ENCODE results near the gene PVRIG.
A peak's percentile ranks its signal among the peaks of the same experiment; 100 is the strongest.
"Not testable (repeated sequence)": the region's sequence is repeated elsewhere in the genome, so short reads cannot be mapped to it uniquely, and the experiment has no call there.

The PVRIG gene

DNA sequence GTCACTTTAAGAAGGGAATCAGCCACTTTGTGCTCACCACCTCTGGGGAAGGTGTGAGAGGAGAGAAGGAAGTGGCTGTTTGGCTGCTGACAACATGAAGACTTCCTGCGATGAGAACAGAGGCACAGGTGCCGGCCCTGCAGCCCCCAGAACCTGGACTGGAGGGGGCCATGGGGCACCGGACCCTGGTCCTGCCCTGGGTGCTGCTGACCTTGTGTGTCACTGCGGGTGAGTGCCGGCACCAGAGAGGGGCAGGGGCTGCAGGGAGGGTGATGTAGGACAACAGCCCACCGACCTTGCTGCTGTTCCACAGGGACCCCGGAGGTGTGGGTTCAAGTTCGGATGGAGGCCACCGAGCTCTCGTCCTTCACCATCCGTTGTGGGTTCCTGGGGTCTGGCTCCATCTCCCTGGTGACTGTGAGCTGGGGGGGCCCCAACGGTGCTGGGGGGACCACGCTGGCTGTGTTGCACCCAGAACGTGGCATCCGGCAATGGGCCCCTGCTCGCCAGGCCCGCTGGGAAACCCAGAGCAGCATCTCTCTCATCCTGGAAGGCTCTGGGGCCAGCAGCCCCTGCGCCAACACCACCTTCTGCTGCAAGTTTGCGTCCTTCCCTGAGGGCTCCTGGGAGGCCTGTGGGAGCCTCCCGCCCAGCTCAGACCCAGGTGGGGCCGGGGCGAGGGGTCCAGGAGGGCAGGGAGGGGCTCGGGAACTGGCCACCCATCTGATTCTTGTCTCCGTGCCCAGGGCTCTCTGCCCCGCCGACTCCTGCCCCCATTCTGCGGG, at the start of gene PVRIG:
Gene PVRIG, plus strand, starts transcription at position 149 of the 785 bp plus-strand sequence. Its CDS starts 22 bp downstream, at position 171.
- DNase-seq = peak; percentile 38 to 61

GRCh38 chr7:100170101-100170897, 49.5 kb upstream of the PVRIG start:
- Mint-ChIP-seq H3K4me1 (peaks cover 67% of the 10 kb centered on the region), H3K27me3 (no peaks in the 10 kb centered on the region), H3K27ac (no peak overlapping the region), H3K9me3 (no peaks in the 10 kb centered on the region), H3K4me3 (peak overlapping the region; percentile 71 to 73)
- no peak for ATAC-seq
- DNase-seq = no peak

More for the DNA sequence above, at the start of gene PVRIG:
- H3K27me3 Mint-ChIP-seq, H3K9me3 Mint-ChIP-seq: not testable (repeated sequence)
- Mint-ChIP-seq H3K27ac (peak within 1 kb of the TSS; percentile 99 to 100), H3K4me1 (peaks cover 88% of the 10 kb centered on the region), H3K4me3 (peak within 1 kb of the TSS; percentile 83 to 92)
- ATAC-seq = peak; percentile 29

DNA sequence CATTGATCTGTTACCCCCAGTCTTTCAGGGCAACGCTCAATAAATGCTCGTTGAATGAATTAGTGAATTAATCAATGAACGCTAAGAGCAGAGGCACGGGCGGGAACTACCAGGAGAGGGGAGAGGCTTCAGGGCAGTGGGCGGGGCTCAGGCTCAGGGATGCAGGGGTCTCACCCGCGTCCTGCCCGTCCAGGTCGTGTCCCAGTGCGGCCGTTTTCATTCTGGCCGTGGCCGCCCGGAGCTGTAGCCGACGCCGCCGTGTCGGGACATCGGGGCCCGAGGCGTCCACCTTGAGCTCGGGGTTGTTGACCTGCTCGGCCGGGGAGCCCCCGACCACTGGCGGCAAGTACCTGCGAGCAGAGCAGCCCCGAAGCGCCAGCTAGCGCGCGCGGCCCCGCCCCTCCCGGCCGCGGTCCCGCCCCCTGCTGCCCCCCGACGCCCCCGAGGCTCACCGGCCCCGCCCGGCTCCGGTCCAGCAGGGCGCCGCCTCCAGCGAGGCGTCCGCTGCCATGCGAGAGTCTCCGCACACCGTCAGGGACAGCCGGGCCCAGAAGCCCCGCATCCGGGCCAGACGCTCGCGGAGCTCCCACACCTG, 48.6 kb upstream of the PVRIG start:
- H3K27ac Mint-ChIP-seq = no peak overlapping the region
- no peak for DNase-seq
- peak; percentile 63 for ATAC-seq
- H3K9me3 Mint-ChIP-seq = no peaks in the 10 kb centered on the region
- H3K27me3 Mint-ChIP-seq = peaks cover under 1% of the 10 kb centered on the region
- H3K4me3 Mint-ChIP-seq = peak overlapping the region; percentile 71 to 73
- H3K4me1 Mint-ChIP-seq = peaks cover 66% of the 10 kb centered on the region

DNA sequence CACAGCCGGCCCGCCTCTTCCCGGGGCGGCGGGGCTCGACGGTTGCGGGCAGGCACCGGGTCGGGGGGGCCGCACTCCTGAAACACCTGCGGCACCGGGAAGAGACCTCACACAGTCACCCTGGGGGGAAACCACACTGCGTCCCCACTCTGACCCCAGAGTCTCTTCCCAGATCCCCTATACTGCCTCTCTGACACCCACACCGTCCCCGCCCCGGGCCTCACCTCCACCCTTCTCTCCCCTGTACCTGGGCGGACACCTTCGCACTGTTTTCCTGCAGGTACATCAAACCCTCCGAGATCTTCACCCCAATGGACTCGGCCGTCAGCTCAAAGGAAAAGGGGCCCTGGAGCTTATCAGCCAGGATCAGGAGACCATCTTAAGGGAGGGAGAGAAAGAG, 47.9 kb upstream of the PVRIG start:
- Mint-ChIP-seq H3K9me3 (no peaks in the 10 kb centered on the region), H3K27ac (no peak overlapping the region), H3K4me1 (peaks cover 66% of the 10 kb centered on the region), H3K27me3 (peaks cover 6% of the 10 kb centered on the region), H3K4me3 (peak overlapping the region; percentile 78)
- DNase-seq = no peak
- peak; percentile 16 for ATAC-seq

- Mint-ChIP-seq H3K27me3 (peaks cover 6% of the 10 kb centered on the region), H3K4me3 (no peak overlapping the region), H3K9me3 (no peaks in the 10 kb centered on the region), H3K4me1 (peaks cover 54% of the 10 kb centered on the region), H3K27ac (peak overlapping the region in 1 of 2 donors; percentile 8)
- no peak for DNase-seq
- no peak for ATAC-seq
Measured at GRCh38 chr7:100173806-100174495, 45.8 kb upstream of the PVRIG start.

- ATAC-seq = no peak
- peaks cover 47% of the 10 kb centered on the region for H3K4me1 Mint-ChIP-seq
- H3K4me3 Mint-ChIP-seq = no peak overlapping the region
- no peak overlapping the region for H3K27ac Mint-ChIP-seq
- peaks cover 6% of the 10 kb centered on the region for H3K27me3 Mint-ChIP-seq
- no peak for DNase-seq
- H3K9me3 Mint-ChIP-seq = no peaks in the 10 kb centered on the region
Measured at GRCh38 chr7:100174582-100174981, 45.2 kb upstream of the PVRIG start.

DNA sequence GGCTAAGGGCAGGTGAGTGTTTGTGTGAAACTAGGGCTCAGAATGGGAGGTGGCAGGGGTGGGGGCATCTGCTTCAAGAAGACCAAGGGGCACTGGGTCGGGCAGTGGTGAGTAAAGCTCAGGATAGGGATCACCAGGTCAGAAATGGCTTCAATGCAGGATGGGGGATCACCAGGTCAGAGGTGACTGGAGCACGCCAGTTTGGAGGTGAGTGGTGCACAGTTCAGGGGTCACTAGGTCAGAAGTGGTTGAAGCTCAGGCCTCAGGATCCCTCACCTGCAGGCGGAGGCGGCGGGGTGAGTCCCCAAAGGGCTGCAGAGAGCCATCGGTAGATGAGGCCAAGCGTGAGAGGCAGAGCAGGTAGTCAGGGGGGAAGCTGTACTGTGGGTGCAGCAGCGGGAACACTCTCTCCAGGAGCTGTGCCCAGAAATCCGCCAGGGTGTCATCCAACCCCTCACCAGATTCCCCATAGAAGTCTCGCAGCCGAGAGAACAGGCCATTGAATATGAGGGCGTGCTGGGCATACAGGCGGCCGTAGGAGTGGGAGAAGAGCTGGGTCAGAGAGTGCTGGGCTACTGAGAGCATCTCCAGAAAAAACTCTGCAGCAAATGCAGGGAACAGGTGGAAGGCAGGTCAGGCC, 44.3 kb upstream of the PVRIG start:
- H3K9me3 Mint-ChIP-seq = peaks cover 0 to 4% of the 10 kb centered on the region in 2 donors
- H3K27me3 Mint-ChIP-seq = peaks cover 6% of the 10 kb centered on the region
- peaks cover 47% of the 10 kb centered on the region for H3K4me1 Mint-ChIP-seq
- ATAC-seq (no peak), DNase-seq (no peak)
- no peak overlapping the region for H3K27ac Mint-ChIP-seq
- peak overlapping the region in 1 of 2 donors; percentile 6 for H3K4me3 Mint-ChIP-seq

DNA sequence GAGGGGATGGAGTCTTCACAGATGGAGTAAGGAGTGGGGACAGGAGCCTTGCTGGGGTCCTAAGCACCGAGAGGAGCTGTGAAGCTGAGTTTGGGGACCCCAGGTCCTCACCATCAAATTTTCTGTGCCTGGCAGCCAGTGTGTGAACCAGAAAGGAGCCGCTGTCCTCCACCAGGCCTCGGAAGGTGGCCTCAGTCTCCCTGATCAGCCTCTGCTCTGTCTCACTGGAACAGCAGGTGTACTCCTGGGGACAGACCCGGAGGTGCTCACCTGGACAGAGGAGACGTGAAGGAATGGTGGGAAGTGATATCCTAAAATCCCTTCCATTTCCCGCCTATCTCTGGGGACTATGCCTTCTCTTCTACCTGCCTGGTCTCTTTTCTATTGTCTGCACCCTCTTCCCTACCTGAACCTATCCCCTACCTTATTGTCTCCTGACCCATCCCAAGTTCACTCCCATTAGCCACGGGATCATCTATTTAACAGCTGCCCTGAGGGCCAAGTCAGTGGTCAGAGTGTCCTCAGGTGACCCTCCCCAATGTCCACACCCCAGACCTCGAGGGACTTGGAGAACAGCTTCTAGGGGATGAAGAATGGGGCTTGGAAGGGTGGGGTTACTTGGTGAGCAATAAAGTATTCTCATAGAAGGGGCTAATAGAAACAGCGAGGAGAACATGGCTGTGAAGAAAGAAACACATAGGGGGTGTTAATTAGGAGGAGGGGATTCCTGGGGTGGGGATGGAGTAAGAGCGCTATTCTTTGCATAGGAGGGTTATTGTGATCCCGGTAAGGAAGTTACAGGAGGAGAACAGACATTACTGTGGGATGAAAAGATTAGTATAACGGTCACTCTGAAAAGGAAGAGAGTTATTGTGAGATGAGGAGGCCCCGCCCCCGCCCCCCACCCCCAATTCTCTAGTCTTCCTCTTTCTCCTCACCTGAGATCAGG, 43.4 kb upstream of the PVRIG start:
- Mint-ChIP-seq H3K27me3 (peaks cover 6% of the 10 kb centered on the region), H3K4me3 (peak overlapping the region; percentile 87), H3K4me1 (peaks cover 50% of the 10 kb centered on the region), H3K27ac (no peak overlapping the region), H3K9me3 (peaks cover 0 to 7% of the 10 kb centered on the region in 2 donors)
- DNase-seq (no peak), ATAC-seq (no peak)

- Mint-ChIP-seq H3K27ac (peak within 1 kb of the TSS; percentile 78 to 85), H3K4me1 (peaks cover 54% of the 10 kb centered on the region), H3K9me3 (peaks cover 0 to 7% of the 10 kb centered on the region in 2 donors)
Measured at GRCh38 chr7:100177045-100178001, 42.4 kb upstream of the PVRIG start, which contains the start of the genes GPC2 and STAG3. GPC2 (minus strand) TSS chr7:100177381; CDS start chr7:100177199, 182 bp downstream. STAG3 (plus strand) TSS chr7:100177918; CDS start chr7:100180557, 2,639 bp downstream.

DNA sequence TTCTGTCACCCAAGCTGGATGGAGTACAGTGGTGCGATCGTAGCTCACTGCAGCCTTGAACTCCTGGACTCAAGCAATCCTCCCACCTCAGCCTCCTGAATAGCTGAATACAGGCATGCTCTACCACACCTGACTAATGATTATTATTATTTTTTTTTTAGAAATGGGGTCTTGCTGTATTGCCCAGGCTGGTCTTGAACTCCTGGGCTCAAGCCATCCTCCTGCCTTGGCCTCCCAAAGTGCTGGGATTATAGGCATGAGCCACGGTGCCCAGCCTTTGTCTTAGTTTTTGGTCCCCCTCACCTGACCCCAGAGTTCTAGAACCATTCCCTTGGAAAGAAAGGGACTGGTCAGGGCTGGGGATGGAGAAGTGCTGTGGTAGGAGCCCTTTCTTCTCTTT, 39.7 kb upstream of the PVRIG start:
- not testable (repeated sequence) for DNase-seq, ATAC-seq, H3K9me3 Mint-ChIP-seq, H3K27me3 Mint-ChIP-seq
- H3K4me1 Mint-ChIP-seq = peaks cover 65% of the 10 kb centered on the region
- H3K27ac Mint-ChIP-seq = peak overlapping the region in 1 of 2 donors; percentile 84
- H3K4me3 Mint-ChIP-seq = peak overlapping the region; percentile 71 to 88

More at GRCh38 chr7:100177045-100178001, 42.4 kb upstream of the PVRIG start, which contains the start of the genes GPC2 and STAG3:
- peaks cover 6% of the 10 kb centered on the region for H3K27me3 Mint-ChIP-seq
- ATAC-seq (peak; percentile 89), DNase-seq (peak; percentile 99)
- peak within 1 kb of the TSS; percentile 87 for H3K4me3 Mint-ChIP-seq

DNA sequence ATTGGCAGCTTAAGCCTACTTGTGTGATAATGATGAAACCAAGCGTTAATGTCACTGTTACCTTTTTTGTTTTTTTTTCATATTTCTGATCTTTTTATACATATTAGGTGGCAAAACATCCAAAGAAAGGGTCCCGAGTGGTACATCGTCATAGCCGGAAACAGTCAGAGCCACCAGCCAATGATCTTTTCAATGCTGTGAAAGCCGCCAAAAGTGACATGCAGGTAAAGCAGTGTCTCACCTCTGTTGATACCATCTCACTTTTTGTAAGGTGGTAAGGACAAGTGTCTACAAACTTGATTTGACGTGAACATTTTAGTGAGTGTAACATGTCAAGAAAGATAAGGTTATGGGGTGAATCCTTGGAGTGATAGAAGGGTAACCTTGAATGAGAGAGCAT, 37.1 kb upstream of the PVRIG start:
- not testable (repeated sequence) for DNase-seq, H3K27ac Mint-ChIP-seq, H3K9me3 Mint-ChIP-seq, H3K4me3 Mint-ChIP-seq, H3K27me3 Mint-ChIP-seq, ATAC-seq
- H3K4me1 Mint-ChIP-seq = peaks cover 40% of the 10 kb centered on the region

DNA sequence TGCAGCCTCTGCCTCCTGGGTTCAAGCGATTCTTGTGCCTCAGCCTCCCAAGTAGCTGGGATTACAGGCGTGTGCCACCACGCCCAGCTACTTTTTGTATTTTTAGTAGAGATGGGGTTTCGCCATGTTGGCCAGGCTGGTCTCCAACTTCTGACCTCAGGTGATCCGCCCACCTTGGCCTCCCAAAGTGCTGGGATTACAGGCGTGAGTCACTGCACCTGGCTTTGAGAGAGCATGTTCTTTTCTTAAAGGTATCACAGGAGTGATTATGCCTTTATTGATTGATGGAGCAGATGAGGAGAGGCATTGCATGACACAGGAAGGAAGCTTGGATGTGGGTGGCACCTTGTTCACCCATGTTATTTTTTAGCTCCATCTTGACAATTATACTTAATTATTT, 36.7 kb upstream of the PVRIG start:
- not testable (repeated sequence) for DNase-seq, H3K27me3 Mint-ChIP-seq, H3K4me3 Mint-ChIP-seq, H3K9me3 Mint-ChIP-seq, ATAC-seq, H3K27ac Mint-ChIP-seq
- H3K4me1 Mint-ChIP-seq = peaks cover 39% of the 10 kb centered on the region

- no peak for ATAC-seq
- H3K27me3 Mint-ChIP-seq = no peaks in the 10 kb centered on the region
- no peak overlapping the region for H3K4me3 Mint-ChIP-seq
- H3K9me3 Mint-ChIP-seq = peaks cover 0 to under 1% of the 10 kb centered on the region in 2 donors
- H3K27ac Mint-ChIP-seq = no peak overlapping the region
- no peak for DNase-seq
- H3K4me1 Mint-ChIP-seq = peaks cover 49% of the 10 kb centered on the region
Measured at GRCh38 chr7:100185726-100186125, 34.0 kb upstream of the PVRIG start.
